ENCODE results near the gene TMPRSS3.

Gene TMPRSS3

DNA sequence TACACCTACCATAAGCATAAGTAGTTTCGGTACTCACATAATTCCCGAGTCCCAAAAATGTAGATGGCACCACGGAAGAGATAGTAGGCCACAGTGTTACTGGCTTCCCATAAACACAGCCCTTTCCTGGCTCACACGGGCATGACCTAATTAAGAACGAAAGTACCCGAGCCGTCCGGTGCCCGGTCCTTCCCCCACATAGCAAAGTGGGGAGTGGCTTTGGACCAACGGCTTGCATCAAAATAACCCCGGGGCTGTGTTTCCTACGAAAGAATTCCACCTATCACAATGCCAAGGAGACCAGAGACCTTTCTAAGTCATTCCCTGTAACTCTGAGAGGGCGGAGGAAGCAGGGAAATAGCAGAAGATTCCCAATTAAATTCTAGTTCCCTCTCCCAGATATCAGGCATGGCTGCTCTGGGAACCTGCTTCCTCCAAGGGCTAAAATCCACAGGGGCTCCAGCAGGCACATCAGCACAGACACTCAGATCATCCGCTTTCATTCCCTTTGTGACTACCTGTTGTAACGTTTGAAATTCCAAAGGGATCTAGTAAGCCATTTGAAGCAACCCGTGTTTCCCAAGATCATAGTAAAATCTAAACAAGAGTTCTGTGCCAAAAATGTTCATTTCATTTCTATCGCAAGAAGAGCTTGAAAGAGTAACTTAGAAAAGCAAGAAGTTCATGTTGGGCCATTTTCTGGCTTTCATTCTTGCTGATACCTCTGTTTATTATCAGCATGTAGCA, at the start of gene TMPRSS3:
TSS of gene TMPRSS3 (minus strand) at position 148 of the 747 bp plus-strand sequence. CDS start 635 bp downstream, outside the sequence.
- DNase-seq = no peak

DNA sequence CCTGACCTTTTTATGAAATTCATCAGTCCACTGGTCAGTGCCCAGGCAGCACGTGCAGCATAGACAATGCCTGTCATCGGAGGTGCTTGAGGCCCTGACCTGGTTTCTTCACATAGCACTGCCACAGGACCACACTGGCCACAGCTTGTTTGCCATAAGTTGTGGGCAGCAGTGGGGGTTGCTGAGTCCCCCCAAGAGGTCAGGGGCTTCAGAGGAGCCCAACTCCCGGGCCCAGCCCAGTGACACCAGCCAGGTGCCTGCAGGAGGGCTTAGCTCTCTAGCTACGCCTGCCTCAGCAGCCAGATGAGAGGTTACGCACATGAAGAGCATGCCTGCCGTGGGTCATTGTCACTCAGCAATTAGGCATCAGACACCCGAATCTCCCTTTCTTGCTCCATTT, 49.5 kb upstream of the TMPRSS3 start:
- DNase-seq = no peak

DNA sequence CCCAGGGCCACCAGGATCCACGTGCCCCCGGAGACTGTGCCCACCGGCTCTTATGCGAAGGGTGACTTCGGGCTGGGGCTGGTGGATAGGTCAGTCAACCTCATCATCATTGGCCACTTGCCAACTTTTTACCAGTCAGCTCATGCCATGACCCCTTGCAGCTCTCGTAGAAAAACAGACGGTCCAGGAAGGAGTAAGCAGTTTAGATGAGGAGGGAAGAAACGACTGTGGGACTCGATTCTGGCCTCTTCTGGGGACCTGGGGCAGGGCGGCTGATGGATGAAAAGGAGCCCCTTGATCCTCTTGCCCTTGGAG, 48.9 kb upstream of the TMPRSS3 start:
- no peak for DNase-seq

DNA sequence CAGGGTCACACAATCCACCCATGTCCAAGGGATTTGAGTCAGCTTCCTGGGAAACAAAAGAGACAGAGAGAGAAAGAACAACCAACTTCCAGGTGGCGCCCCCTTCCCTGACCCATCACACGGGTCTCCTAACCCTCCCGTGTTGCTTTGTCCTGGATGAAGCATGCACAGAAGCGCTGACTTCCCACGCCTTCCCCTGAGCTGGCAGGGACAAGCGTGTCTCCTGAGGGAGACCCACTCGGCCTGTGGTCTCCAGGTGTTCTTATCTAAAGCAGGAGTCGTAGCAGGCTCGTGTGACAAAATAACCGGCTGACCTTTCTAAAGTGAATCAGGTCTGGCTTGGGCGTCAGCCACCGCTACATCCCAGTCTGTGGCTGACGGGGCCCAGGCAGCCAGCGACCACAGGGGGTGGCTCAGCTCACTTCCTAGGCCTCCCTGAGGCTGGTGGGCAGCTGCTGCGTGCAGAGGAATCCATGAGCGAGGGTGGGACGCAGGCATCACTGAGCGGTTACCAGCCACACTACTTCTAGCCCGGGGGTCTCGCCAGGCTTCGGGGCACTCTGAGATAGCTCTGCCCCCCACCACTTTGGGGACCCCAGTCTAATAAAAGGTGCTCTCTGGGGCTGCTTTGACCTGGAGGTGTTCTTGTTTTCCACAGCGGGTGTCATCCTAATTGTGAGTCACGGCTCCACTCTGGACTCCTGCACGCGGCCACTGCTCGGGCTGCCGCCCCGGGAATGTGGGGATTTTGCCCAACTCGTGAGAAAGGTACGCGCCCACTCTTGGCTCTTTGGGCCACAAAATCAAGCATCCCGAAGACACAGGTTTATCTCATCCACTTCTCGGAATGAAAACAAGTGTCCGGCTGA, 48.3 kb upstream of the TMPRSS3 start:
- no peak for DNase-seq

DNA sequence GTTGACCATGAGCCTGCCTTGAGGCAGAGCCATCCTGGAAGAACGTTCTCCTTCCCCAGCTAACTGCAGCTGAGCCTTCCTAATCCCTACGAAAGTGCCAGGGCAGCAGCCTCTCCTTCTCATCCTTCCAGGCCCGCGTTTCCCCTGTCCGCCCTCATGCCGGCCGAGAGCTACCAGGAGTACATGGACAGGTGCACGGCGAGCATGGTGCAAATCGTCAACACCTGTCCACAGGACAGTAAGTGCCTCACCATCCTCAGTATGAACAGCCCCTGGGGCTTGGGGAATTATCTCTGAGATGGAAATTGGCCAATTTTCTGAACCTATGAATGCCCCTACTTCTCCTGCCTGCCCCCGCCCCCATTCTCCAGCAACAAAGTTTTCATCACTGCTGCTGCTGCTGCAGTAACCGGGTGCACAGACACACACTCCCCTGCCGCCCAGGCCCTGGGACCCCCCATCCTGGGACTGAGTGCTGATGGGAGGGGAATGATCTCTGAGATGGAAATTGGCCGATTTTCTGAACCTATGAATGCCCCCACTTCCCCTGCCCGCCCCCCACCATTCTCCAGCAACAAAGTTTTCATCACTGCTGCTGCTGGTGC, 47.4 kb upstream of the TMPRSS3 start:
- DNase-seq = no peak

DNA sequence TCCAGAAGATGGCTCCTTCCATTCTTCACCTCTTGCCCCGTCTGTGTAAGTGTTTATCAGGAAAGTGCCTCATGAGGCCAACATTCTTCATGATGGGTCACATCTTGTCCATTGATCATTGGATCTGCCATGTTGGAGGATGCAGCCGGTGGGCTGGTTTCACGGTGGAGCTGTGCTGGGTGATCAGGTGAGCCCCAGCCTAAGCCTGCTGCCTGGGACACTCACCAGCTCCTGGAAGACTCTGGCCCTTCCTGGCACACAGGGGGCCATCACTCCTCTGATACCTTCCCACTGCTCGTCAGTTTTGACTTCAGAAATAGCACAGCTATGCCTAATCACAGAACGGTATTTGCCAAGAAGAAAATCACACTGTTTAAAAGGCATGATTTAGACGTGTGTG, 46.1 kb upstream of the TMPRSS3 start:
- DNase-seq = no peak

DNA sequence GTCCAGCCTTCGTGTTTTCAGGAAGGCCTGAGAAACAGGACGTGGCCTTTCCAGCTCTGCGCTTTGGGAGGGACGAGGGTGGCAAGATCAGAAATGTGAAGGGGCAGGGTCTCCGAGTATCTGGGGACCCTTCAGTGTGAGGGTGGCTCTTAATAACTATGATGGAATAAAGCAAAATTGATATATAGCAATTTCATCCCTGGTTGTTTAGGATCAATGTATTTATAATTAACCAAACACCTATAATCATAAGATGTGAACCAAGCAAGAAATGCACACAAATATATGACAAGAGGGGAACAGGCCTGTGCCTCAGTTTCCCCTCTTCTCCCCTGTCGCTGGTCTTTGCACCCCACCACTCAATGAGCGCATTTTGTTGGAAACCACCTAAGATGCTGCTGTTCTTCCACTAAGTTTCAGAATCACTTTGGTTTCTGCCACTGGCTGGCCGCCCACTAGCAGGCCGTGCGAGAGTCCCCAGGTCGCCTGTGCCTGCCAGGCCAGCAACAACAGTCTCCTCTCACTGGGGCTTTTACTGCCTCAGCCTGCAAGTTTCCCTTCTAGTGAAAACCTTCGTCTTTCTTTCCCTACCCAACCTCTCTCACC, 44.4 kb upstream of the TMPRSS3 start:
- no peak for DNase-seq

DNA sequence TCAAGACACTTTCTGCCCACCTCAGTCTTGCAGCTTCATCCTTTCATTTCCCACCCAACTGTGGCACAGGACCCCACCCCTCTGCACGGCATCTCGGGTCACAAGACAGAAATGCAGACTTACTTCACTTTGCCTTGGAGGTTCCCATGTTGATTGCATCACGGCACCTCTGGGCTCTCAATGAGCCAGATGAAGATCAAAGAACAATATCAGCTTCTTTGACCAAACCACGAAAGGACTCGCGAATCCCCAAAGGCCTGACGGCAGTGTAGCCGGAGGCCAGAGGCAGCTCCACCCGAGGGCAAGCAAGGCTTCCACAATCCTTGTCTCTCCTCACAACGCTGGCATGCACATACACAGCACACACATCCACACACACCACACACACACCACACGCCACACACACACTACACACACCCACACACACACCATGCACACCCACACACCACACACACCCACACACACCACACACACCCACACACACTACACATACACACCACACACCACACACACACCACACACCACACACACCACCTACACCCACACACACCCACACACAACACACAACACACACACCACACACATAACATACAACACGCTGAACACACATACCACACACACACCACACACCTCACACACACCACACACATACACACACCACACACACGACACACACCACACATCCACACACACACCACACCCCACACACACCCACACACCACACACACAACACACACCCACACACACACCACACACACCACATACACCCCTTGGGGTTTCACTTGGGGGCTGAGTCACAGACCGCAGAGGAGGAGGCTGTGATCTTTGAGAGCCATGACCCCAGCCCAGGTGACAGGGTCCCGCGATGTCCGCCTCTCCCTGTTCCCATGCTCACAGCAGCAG, 43.7 kb upstream of the TMPRSS3 start:
- no peak for DNase-seq

DNA sequence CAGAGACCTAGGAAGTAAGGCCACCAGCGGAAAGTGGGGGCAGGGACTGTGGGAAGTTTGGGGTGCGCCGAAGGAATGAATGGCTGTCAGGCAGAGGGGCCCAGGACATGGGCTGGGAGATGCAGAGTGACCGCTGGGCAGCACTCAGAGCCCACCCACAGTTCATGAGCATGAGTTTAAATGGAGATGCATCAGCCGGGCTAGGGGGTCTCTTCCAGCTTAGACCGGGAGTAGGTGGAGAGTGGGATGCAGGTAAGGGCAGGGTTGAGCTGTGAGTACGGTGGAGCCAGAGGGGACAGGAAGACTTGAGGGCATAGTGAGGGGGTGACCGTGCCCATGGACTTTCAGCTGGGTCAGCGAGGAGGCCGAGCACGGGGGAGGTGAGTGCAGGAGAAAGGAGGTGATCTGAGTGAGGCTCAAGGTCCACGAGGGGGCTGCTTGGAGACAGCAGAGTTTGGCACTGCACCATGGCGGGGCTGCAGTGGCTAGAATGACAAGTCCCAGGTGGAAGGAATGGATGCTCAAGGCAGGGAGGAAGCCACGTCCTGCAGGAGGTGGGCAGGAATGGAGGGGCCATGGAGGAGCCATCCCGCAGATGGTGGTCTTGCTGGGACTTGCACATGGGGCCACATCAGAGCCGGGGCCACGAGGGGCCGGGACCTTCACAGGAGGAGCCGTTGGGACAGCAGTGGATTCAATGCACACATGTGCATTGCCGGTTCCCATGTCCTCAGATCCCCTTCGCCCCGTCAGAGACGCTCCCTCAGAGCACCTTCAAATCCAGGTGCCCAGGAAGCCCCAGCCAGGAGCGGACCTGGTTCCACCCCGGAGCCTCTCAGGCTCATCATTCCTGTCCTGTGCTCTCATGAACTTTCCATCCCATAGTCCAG, 42.7 kb upstream of the TMPRSS3 start:
- DNase-seq = no peak

DNA sequence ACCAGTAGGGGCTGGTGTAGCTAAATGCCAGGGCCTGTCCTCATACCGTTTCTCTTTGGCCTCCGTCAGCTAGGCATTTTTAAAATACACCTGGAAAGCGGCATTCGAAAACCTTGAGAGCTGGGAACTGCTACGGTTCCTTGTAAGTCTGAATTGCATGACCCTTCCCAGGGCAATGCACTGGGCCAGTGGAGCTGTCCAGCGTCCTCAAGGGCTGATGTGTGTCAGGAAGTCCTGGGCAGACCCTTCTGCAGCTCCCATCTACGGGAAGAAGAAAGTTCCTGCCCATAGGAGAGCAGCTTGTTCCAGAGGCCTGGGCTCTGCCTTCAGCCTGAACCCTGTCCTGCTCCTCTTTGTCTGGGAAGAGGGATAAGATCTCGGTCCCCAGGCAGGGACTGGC, 41.9 kb upstream of the TMPRSS3 start:
- DNase-seq = no peak

DNA sequence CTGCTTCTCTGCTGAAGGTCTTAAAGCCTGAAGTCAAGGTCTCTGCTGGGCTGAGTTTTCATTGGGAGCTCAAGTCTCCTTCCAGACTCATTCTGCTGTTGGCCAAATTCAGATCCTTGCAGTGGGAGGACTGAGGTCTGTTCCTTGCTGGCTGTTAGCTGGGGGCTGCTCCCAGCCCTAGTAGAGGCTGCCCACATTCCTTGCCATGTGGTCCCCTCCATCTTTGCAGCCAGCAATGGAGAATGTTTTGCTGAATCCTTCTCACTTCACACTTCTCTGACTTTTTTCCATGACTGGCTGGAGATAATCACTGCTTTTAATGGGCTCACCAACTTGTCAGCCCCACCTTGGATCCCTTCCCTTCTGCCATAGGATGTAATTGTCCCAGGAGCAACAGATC, 41.1 kb upstream of the TMPRSS3 start:
- DNase-seq = no peak

DNA sequence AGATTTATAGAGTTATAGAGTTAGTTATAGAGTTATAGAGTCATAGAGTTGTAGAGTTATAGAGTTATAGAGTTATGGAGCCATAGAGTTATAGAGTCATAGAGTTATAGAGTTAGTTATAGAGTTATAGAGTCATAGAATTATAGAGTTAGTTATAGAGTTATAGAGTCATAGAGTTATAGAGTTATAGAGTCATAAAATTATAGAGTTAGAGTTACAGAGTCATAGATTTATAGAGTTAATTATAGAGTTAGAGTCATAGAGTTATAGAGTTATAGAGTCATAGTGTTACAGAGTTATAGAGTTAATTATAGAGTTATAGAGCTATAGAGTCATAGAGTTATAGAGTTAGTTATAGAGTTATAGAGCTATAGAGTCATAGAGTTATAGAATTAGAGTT, 40.0 kb upstream of the TMPRSS3 start:
- no peak for DNase-seq

DNA sequence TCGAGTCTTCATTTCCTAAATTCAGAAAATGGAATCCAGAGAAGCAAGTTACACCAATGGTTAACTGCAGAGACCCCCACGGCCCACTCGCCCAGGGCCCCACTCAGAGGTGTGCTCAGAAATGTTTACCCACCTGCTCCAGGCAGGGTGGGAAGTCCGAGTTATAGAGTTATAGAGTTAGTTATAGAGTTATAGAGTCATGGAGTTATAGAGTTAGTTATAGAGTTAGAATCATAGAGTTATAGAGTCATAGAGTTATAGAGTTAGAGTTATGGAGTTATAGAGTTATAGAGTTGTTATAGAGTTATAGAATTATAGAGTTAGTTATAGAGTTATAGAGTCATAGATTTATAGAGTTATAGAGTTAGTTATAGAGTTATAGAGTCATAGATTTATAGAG, 39.5 kb upstream of the TMPRSS3 start:
- no peak for DNase-seq

DNA sequence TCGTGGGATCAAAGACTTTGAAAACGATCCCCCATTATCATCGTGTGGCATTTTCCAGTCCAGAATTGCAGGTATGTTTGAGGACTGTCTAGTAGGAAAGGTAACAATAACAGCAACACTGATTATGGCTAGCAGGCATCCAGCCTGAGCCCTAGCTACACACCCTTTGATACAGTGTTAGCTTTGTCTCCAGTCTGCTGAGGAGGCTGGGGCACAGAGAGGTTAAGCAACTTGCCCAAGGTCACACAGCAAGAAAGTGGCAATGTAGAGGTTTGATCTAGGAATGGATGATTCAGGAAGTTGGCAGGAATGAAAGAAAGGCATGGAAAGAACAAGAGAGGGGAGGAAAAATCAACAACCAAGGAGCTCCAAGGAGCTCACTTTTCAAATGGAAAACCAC, 39.0 kb upstream of the TMPRSS3 start:
- no peak for DNase-seq

DNA sequence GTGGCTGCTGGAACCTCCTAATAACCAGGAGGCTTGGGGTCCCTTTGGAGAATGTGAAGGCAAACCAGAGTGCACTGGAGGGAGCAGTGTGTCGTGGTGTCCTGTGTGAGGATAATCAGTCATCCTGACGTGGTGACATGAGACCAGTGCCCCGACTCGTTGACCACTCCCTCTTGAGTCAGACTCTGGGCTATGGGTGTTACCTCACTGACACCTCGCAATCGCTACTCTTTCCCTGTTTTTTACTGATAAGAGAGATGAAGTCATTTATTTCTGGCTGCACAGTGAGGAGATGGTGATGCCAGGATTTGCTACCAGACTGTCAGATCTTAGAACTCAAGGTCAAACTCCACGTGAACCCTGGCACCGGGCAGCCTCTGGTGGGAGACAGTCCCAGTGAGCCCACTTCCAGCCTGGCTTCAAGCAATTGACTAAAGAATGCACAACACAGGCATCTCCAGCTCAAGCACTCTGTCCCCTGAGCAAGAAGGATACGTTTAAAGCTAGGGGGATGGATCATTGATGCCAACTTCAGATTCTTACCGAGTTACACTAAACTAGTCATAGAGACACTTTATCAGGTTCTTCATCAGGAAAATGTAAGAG, 38.2 kb upstream of the TMPRSS3 start:
- no peak for DNase-seq

DNA sequence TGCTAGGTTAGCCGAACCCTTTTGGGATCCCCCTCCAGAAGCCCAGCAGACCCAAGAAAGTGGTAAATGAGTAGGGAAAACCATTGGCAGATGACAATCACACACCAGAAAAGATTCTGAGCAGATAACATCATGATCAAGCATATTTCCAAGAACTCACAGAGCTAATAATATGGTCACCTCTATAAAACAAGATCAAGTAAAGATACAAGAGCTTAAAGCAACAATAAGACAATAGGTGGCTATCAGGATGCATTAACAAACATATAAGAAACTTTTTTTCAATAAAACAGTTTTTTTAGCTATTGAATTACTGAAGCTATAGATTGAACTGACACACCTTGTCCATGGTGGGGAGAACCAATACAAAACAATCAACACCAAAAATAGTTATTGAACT, 36.8 kb upstream of the TMPRSS3 start:
- no peak for DNase-seq

DNA sequence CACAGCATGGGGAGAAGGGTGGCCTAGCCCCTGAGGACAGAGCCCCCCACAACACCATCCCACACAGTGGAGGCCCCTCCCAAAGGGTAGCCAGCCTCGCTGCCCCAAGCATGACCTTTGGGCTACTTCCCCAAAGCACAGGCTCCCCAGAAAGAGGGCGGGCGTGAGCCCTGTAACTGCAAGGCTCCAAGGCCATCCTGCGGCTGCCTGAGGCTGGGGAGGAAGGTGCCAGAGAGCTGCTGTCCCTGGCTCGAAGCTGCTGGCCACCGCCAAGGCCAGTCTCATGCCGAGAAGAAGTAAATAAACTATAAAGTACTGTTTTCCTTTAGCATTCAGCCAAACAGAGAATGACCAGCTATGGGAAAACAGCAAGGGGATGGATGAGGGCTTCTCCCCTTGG, 35.3 kb upstream of the TMPRSS3 start:
- DNase-seq = no peak

DNA sequence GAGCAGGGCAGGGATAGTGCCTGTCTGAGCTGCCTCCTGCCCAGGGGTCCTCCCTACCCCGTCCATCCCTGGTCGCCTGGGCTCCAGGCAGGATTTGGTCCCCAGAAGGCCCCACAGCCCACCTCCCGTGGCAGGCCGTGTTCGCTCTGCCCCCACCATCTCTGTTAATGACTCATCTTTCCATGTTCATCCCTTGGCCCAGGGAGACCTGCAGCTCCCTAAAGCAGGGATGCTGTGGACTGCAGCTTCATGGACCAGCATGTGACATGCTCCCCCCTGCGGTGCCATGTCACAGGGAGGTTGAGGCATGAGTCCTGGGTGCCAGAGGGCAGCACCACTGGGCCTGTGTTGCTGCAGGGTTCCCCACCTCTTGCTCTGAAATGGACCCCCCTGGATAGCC, 34.7 kb upstream of the TMPRSS3 start:
- DNase-seq = no peak

DNA sequence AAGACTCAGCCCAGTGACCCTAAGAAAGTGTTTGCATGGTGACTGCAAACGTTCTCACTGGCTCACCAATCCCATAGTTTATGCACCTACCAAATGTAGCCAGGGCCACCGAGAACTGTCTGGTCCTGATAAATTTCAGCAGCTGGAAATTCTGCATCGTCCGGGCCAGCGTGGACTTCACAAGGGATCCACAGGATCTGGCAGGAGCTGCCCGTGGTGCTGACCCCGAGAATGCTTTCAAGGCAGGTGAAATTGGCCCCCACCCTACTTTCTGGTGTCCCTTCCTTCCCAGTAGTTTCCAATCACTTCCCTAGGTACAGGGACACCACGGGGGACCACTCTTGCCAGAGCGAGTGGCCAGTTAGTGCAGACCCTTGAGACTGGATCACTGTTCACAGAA, 34.0 kb upstream of the TMPRSS3 start:
- DNase-seq = no peak

DNA sequence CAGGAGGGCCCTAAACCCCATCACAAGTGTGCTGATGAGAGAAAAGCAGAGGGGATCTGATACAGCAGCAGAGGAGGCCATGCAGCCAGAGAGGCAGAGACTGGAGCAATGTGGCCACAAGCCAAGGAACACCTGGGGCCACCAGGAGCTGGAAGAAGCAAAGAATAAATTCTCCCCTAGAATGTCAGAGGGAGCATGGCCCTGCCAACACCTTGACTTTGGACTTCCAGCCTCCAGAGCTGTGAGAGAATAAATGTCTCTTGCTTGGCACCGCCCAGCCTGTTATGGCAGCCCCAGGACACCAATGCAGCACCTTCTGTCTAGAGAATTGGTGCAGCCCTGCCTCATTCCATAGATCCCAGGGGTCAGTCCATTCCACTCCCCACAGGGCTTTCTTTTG, 33.2 kb upstream of the TMPRSS3 start:
- no peak for DNase-seq

DNA sequence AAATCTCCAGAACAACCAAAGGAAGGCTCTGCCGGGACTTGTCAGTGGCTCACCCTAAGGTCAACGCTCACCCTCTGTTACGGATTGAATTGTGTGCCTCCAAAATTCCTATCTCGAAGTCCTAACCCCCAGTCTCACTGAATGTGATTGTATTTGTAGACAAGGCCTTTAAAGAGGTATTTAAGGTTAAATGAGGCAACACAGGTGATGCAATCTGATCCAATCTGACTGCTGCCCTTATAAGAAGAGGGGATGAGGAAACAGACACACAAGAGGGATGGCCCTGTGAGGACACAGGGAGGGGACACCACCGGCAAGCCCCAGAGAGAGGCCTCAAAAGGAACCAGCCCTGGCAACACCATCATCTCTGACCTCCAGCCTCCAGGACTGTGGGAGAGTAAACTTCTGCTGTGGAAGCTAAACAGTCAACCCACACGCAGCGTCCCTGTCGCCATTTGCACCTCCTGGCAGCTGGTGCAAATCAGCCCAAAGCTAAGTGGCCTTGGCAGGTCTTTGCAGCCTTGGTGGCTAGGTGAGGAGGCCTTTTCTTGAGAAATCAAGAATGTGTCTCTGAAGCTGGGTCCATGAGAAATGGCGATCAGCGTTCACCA, 32.1 kb upstream of the TMPRSS3 start:
- DNase-seq = no peak
